Ishikawa (cell line): ENCODE measurements around the gene KRT80.

Experiments used
- CEBPB ChIP-seq: IDR thresholded peaks from 2 replicates; pipeline ENCODE4 v1.6.1; 2012
- CREB1 ChIP-seq: IDR thresholded peaks from 2 replicates; pipeline ENCODE4 v1.6.1; 2012; ENCODE audit warnings: low read depth
- EGR1 ChIP-seq: IDR thresholded peaks from 2 replicates; pipeline ENCODE4 v1.6.1; 2012
- EP300 ChIP-seq: IDR thresholded peaks from 2 replicates; pipeline ENCODE4 v1.6.1; 2012; ENCODE audit warnings: borderline replicate concordance
- FOXM1 ChIP-seq: IDR thresholded peaks from 2 replicates; pipeline ENCODE4 v1.6.1; 2012; ENCODE audit warnings: low read depth, borderline replicate concordance
- NFIC ChIP-seq: IDR thresholded peaks from 2 replicates; pipeline ENCODE4 v1.6.1; 2012
- RAD21 ChIP-seq: IDR thresholded peaks from 2 replicates; pipeline ENCODE4 v1.6.1; 2012; ENCODE audit warnings: low read depth
- TAF1 ChIP-seq: IDR thresholded peaks from 2 replicates; pipeline ENCODE4 v1.6.1; 2012; ENCODE audit warnings: low read depth, mild to moderate bottlenecking
- TCF12 ChIP-seq: IDR thresholded peaks from 2 replicates; pipeline ENCODE4 v1.6.1; 2012; ENCODE audit warnings: low read depth
- TEAD4 ChIP-seq: IDR thresholded peaks from 2 replicates; pipeline ENCODE4 v1.6.1; 2012
- YY1 ChIP-seq: IDR thresholded peaks from 2 replicates; pipeline ENCODE4 v1.6.1; 2012; ENCODE audit warnings: low read depth
- ZBTB7A ChIP-seq: IDR thresholded peaks from 2 replicates; pipeline ENCODE4 v1.6.1; 2012; ENCODE audit warnings: low read depth
- TF ChIP-seq, protein P1 (sequence below): IDR thresholded peaks from 2 replicates; pipeline ENCODE4 v1.6.1; 2012
- TF ChIP-seq, protein P2 (sequence below): IDR thresholded peaks from 2 replicates; pipeline ENCODE4 v1.6.1; 2012; ENCODE audit warnings: low read depth, mild to moderate bottlenecking
- TF ChIP-seq, protein P3 (sequence below): IDR thresholded peaks from 2 replicates; pipeline ENCODE4 v1.6.1; 2012

KRT80 gene

DNA sequence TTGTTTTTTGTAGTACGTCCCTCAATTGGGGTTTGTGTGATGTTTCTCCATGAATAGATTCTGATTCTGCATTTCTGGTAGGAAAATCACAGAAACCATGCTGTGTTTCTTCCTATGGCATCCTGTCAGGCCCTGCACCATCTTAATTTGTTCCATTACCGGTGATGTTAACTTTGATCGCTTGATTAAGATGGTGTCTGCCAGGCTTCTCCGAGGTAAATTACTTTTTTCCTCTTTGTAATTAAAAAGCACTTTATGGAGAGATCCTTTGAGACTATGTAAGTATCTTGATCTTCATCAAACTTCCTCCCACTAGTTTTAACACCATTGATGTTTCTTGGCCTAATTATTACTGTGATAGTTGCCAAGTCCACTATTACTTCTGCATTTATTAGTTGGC is 26.2 kb upstream of the KRT80 start:
- TF ChIP-seq EGR1: no peak
- no peak for TF ChIP-seq TAF1
- TF ChIP-seq TCF12: no peak
- TF ChIP-seq FOXM1: no peak
- TF ChIP-seq, protein P1, sequence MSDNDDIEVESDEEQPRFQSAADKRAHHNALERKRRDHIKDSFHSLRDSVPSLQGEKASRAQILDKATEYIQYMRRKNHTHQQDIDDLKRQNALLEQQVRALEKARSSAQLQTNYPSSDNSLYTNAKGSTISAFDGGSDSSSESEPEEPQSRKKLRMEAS: no peak
- TF ChIP-seq YY1: no peak
- TF ChIP-seq CEBPB: no peak
- TF ChIP-seq EP300: no peak
- no peak for TF ChIP-seq TEAD4
- TF ChIP-seq NFIC: no peak

DNA sequence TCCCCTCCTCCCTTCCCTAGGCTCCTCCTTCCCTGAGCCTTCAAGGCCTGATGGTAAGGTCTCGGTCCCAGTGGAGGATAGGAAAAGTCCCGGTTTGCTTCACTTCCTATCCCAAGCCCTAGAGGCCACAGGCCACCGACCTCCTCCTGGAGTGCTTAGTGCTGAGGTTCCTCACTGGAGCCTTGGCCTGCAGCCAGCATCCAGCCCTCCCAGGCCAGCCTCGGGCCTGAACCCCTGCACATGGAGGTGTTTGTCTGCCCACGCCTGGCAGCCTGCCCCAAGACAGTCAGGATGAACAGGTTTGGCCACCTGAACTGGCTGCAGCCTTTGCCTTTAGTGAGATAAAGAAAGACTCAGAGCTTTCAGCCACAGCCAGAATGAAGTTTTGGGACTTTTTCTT is 25.4 kb upstream of the KRT80 start:
- TF ChIP-seq TAF1: peak; percentile 61; the same call in 1 of the 2 replicates
- TF ChIP-seq EGR1: peak; percentile 100
- TF ChIP-seq TEAD4: peak; percentile 96
- TF ChIP-seq YY1: peak; percentile 86
- TF ChIP-seq, protein P1: peak; percentile 99
- TF ChIP-seq TCF12: peak; percentile 98
- TF ChIP-seq, protein P2, sequence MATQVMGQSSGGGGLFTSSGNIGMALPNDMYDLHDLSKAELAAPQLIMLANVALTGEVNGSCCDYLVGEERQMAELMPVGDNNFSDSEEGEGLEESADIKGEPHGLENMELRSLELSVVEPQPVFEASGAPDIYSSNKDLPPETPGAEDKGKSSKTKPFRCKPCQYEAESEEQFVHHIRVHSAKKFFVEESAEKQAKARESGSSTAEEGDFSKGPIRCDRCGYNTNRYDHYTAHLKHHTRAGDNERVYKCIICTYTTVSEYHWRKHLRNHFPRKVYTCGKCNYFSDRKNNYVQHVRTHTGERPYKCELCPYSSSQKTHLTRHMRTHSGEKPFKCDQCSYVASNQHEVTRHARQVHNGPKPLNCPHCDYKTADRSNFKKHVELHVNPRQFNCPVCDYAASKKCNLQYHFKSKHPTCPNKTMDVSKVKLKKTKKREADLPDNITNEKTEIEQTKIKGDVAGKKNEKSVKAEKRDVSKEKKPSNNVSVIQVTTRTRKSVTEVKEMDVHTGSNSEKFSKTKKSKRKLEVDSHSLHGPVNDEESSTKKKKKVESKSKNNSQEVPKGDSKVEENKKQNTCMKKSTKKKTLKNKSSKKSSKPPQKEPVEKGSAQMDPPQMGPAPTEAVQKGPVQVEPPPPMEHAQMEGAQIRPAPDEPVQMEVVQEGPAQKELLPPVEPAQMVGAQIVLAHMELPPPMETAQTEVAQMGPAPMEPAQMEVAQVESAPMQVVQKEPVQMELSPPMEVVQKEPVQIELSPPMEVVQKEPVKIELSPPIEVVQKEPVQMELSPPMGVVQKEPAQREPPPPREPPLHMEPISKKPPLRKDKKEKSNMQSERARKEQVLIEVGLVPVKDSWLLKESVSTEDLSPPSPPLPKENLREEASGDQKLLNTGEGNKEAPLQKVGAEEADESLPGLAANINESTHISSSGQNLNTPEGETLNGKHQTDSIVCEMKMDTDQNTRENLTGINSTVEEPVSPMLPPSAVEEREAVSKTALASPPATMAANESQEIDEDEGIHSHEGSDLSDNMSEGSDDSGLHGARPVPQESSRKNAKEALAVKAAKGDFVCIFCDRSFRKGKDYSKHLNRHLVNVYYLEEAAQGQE: peak; percentile 53; the same call in 1 of the 2 replicates
- TF ChIP-seq CEBPB: peak; percentile 71
- no peak; the same call in 1 of the 2 replicates for TF ChIP-seq CREB1
- TF ChIP-seq, protein P3, sequence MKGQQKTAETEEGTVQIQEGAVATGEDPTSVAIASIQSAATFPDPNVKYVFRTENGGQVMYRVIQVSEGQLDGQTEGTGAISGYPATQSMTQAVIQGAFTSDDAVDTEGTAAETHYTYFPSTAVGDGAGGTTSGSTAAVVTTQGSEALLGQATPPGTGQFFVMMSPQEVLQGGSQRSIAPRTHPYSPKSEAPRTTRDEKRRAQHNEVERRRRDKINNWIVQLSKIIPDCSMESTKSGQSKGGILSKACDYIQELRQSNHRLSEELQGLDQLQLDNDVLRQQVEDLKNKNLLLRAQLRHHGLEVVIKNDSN: peak; percentile 72
- peak; percentile 88 for TF ChIP-seq ZBTB7A
- TF ChIP-seq RAD21: peak; percentile 60
- TF ChIP-seq NFIC: peak; percentile 100
- peak; percentile 95 for TF ChIP-seq FOXM1
- TF ChIP-seq EP300: peak; percentile 98

DNA sequence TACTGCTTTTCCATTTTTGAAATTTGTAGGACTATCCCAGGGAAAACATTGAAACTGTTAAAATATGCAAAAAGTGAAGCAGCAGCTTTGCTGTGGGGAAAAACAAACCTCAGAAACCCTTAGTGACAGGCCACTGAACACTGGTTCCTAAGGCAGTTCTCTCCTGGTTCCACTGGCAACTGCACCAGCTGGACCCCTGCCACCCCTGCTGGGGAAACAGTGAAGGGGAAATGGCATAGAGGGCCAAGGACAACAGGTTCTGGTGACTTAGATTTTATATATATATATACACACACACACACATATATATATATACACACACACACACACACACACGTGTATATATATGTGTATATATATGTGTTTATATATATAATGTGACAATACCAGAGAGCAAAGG is 25.0 kb upstream of the KRT80 start:
- TF ChIP-seq CREB1: no peak
- no peak for TF ChIP-seq ZBTB7A
- TF ChIP-seq, protein P3: no peak
- TF ChIP-seq EP300: no peak
- TF ChIP-seq YY1: no peak
- TF ChIP-seq CEBPB: no peak
- no peak for TF ChIP-seq RAD21
- no peak for TF ChIP-seq TEAD4
- TF ChIP-seq TAF1: no peak
- no peak for TF ChIP-seq FOXM1
- no peak for TF ChIP-seq NFIC
- TF ChIP-seq, protein P2: no peak
- TF ChIP-seq TCF12: no peak
- TF ChIP-seq, protein P1: no peak

DNA sequence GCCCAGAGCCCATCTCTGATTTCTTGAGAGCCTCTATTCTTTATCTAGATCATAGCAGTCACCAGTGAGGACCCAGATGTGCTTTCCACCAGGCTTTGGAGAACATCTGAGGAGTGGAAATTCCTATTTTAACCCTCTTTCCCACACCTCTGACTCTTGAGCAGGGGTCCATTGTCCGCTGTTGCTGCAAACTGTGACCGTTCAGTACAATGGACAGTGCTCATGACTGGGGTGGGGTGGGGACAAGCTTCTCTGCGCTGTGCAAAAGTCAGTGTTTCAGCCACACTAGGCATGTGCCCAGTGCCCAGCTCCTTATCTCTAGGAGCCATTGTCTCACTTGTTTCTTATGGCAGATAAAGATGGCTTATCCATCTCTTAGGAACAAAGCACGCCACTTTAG is 24.3 kb upstream of the KRT80 start:
- TF ChIP-seq FOXM1 (no peak), TCF12 (no peak), NFIC (0 out of 2 replicates have a peak, but pooled peaks have one; percentile 4), CEBPB (no peak), RAD21 (peak; percentile 19; the same call in 1 of the 2 replicates), EGR1 (no peak), EP300 (no peak), CREB1 (no peak), TAF1 (no peak), ZBTB7A (peak; percentile 50; the same call in 1 of the 2 replicates), YY1 (no peak), TEAD4 (no peak)
- TF ChIP-seq, protein P2: peak; percentile 94
- TF ChIP-seq, protein P3: no peak
- TF ChIP-seq, protein P1: peak; percentile 36; the same call in 1 of the 2 replicates
